GM12872 (cell line): ENCODE data around the gene SSTR3.

Experiments
- TF ChIP-seq, protein P1 (sequence below): IDR thresholded peaks from 3 replicates; pipeline ENCODE4 v1.5.1; 2011; ENCODE audit warnings: low read depth, mild to moderate bottlenecking, low read length, moderate library complexity; ENCODE audit not compliant: insufficient read depth

The SSTR3 gene

DNA sequence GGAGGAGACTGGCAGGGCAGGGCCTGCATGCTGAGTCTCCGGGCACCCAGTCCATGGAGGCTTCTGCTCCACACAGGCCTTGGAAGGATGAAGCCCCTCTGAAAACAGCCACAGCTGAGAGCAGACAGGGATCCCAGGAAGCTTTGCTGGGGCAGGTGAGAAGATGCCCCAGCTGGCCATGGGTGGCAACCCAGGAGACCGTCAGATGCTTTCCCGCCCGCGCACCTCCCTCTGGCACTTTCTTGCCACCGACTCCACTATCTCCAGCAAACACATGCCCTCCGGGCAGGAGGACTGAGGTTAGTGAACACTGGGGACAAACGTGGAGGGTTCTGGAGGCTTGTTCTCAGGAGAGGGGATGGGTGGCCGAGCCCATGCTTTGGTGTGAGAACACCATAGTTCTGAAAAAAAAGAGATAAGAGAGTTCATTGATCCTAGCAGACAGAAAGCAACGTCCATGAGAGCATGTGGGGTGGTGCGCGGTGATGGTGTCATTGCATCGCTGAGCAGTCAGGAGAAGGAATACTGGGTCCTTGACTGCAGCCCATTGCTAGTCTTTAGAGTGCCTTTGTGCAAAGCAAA, 26.5 kb downstream of the SSTR3 start:
- TF ChIP-seq, protein P1, sequence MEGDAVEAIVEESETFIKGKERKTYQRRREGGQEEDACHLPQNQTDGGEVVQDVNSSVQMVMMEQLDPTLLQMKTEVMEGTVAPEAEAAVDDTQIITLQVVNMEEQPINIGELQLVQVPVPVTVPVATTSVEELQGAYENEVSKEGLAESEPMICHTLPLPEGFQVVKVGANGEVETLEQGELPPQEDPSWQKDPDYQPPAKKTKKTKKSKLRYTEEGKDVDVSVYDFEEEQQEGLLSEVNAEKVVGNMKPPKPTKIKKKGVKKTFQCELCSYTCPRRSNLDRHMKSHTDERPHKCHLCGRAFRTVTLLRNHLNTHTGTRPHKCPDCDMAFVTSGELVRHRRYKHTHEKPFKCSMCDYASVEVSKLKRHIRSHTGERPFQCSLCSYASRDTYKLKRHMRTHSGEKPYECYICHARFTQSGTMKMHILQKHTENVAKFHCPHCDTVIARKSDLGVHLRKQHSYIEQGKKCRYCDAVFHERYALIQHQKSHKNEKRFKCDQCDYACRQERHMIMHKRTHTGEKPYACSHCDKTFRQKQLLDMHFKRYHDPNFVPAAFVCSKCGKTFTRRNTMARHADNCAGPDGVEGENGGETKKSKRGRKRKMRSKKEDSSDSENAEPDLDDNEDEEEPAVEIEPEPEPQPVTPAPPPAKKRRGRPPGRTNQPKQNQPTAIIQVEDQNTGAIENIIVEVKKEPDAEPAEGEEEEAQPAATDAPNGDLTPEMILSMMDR = no peak

DNA sequence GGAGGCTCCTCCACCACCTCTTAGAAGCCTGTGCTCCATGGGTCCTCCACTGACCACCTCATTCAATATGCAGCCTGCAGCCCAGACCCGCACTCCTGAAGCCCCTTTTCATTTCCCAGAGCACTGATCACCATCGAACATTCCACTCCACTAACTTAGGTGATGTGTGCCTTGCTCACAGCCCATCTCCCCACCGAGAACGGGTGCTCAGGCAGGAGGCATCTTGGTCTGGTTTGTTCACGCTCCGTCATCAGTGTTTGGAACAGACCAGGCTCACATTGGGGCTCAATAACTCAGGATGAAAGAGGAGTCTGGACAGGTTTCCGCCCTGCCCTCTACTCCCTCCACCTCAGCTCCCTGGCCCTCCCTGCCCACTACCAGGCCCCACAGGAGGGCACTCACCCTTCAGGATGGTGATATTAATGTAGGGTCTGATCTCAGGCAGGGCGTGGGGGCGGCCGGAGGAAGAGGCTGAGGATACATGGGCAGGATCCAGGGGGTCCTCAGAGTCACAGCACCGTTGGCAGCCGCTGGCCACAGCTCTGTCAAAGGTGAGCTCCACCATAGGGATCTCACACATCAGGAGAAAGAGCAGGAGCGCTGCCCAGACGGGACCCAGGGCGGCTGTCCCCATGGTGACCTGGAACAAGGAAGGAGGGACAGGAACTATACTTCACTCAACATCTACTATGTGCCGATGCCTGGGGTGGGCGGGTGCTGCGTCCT, 27.3 kb downstream of the SSTR3 start:
- TF ChIP-seq, protein P1 = no peak

- TF ChIP-seq, protein P1 = no peak
Observed at GRCh38 chr22:37184380-37184755, 27.9 kb downstream of the SSTR3 start.

- TF ChIP-seq, protein P1 = no peak
Observed at GRCh38 chr22:37183432-37184379, 28.6 kb downstream of the SSTR3 start.

DNA sequence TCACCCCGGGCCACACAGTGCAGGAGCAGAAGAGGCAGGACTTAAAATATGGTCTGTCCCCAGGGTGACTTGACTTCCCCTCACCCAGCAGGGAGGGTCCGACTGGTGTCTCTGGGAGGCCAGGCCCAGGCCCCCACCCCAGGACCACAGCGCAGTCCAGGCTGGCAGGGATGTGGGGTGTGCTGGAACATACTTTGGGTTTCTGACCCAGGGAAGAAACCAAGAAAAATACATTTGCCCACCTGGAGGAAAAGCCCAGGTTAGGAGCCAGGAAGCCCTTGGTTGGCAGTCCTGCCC, 29.4 kb downstream of the SSTR3 start:
- TF ChIP-seq, protein P1 = no peak

DNA sequence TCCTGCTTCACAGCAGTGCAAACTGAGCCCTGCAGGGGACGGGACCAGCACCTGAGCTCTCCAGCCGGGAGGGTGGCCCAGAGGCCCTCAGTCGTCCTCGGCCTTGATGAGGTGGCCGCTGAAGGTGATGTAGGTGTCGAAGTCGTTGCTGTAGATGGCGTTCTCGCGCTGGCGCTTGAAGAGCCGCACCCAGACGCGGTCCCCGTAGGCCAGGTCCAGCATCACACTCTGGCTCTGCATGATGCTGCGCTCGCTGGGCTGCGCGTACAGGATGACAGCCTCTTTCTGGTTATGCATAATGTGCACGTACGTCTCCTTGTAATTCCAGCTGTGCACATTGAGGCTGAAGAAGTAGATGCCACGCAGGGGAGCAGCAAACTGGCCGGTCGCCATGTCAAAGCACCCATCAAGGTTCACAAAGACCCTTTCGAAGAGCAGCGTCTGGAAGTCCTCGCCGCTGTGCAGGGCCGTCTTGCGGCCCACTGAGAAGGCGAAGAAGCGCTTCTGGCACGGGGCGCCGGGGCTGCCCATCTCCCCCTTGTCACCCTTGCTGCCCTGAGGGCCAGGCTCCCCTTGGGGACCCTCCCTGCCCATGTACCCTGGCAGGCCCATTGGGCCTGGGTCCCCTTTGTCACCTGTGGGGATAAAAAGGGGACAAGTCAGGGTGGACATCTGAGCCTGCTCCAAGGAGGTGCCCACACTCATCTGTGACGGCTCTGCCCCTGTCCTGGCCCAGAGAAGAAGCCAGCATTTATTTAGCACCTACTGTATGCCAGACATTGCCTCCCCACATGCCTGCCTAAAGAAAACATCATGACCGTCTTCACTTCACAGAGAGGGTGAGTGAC, 30.0 kb downstream of the SSTR3 start:
- TF ChIP-seq, protein P1 = no peak

DNA sequence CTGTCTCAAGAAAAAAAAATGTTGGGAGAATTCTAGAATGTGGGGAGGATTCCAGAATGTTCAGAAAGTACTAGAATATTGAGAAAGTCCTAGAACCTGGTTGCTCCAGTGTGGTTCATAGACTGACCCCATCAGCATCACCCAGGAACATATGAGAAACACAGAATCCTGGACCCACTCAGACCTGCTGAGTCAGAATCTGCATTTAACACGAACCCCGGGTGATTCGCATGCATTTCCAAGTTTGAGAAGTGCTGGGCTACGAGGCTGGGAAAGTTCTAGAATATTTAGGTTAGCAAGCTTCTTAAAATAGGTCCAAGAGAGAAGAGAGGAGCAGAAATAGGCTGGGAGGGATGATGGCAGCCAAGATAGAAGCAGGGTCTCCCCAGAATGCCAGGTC, 30.6 kb downstream of the SSTR3 start:
- TF ChIP-seq, protein P1 = no peak
